Measurements from ENCODE around the gene NEFH. TPM values are rescaled to one million over a fixed set of nuclear protein-coding genes. Genes with fewer than 3 reads are reported as not detected.

Gene NEFH
- polyA plus RNA-seq, 1 of the 3 experiments (the other 2 are of a cell fraction), result 3.5 TPM

- no peak for TF ChIP-seq SMC3 (IDR thresholded peaks at IDR 0.05; ENCODE audit: low read depth, low read length)
Observed at GRCh38 chr22:29519996-29520395, 40.0 kb downstream of the NEFH start (continued).

- peak overlapping the region in 1 of 2 experiments; percentile 37; a peak in 2 of 4 replicates for H3K27ac ChIP-seq (ENCODE audit: low read depth in 2 of 2, low read length in 1 of 2)
- peak overlapping the region; percentile 5; the same call in 1 of the 2 replicates for H3K9ac ChIP-seq
- H3K4me2 ChIP-seq, result no peak overlapping the region
- 46% methylated on average over 4 of the region's 4 CpGs for WGBS (ENCODE audit: low lambda C conversion rate)
- H3K9me3 ChIP-seq, result no peaks in the 10 kb centered on the region
- TF ChIP-seq TCF12 (IDR thresholded peaks at IDR 0.05), result no peak
- no peak for TF ChIP-seq GATA2 (CRISPR knock-in tag; IDR thresholded peaks at IDR 0.05)
- TF ChIP-seq FOSL2 (IDR thresholded peaks at IDR 0.05; ENCODE audit: borderline replicate concordance, low read depth), result peak; percentile 21; the same call in 1 of the 2 replicates
- TF ChIP-seq TAF1 (IDR thresholded peaks at IDR 0.05; ENCODE audit: borderline replicate concordance, low read depth, low read length), result no peak
- TF ChIP-seq POLR2AphosphoS5 (IDR thresholded peaks at IDR 0.05; ENCODE audit: low read depth, low read length), result no peak
- H3F3A ChIP-seq (replicated peaks; ENCODE audit: insufficient read depth), result peaks cover 5% of the 10 kb centered on the region
- H3K4me3 ChIP-seq (ENCODE audit: low read depth in 2 of 2, low read length in 1 of 2), result no peak overlapping the region
- no peaks in the 10 kb centered on the region for H3K9me2 ChIP-seq
- no peak for DNase-seq
- H3K27me3 ChIP-seq (ENCODE audit: insufficient read depth), result no peaks in the 10 kb centered on the region
- H3K79me2 ChIP-seq (ENCODE audit: insufficient read depth), result peaks cover 7% of the 10 kb centered on the region; the same call in 1 of the 2 replicates
- CTCF ChIA-PET, result no interaction called here
- H3K36me3 ChIP-seq (replicated peaks in 1 of 2; ENCODE audit: control insufficient read depth in 1 of 2, insufficient read depth in 2 of 2, low read length in 1 of 2), result peaks cover 73 to 89% of the 10 kb centered on the region in 2 experiments
- POLR2A ChIA-PET, result no interaction called here
- no peaks in the 10 kb centered on the region for H4K20me1 ChIP-seq (ENCODE audit: insufficient read depth)
- peaks cover 5 to 24% of the 10 kb centered on the region in 2 experiments; a peak in 2 of 4 replicates for H3K4me1 ChIP-seq (ENCODE audit: control insufficient read depth in 1 of 2, insufficient read depth in 2 of 2, low read depth in 1 of 2, low read length in 1 of 2)
- H2AFZ ChIP-seq (ENCODE audit: low read depth), result no peak overlapping the region
Observed at GRCh38 chr22:29520851-29521250, 40.8 kb downstream of the NEFH start.

- no peak overlapping the region for H3K4me2 ChIP-seq
- TF ChIP-seq CTCF (IDR thresholded peaks at IDR 0.05) (no peak), RCOR1 (IDR thresholded peaks at IDR 0.05; ENCODE audit: low read length) (no peak), MEF2A (IDR thresholded peaks at IDR 0.05; ENCODE audit: borderline replicate concordance, low read depth) (no peak), JUND (IDR thresholded peaks at IDR 0.05) (no peak), TEAD4 (IDR thresholded peaks at IDR 0.05; ENCODE audit: borderline replicate concordance, insufficient read depth) (no peak), CHD2 (IDR thresholded peaks at IDR 0.05; ENCODE audit: low read length, partially characterized antibody) (no peak), NRF1 (IDR thresholded peaks at IDR 0.05; ENCODE audit: low read depth, low read length) (no peak), POLR2AphosphoS5 (IDR thresholded peaks at IDR 0.05; ENCODE audit: low read depth, low read length) (no peak), TCF12 (IDR thresholded peaks at IDR 0.05) (no peak), SMC3 (IDR thresholded peaks at IDR 0.05; ENCODE audit: low read depth, low read length) (no peak), ZBTB33 (IDR thresholded peaks at IDR 0.05; ENCODE audit: borderline replicate concordance, low read depth) (no peak), GABPA (IDR thresholded peaks at IDR 0.05; ENCODE audit: low read depth) (no peak), MXI1 (IDR thresholded peaks at IDR 0.05; ENCODE audit: low read depth, low read length) (no peak), YY1 (IDR thresholded peaks at IDR 0.05; ENCODE audit: low read depth) (no peak), SIN3A (IDR thresholded peaks at IDR 0.05; ENCODE audit: borderline replicate concordance, low read depth, low read length) (no peak)
- over 99% methylated on average over 7 of the region's 7 CpGs for WGBS (ENCODE audit: low lambda C conversion rate)
- no peaks in the 10 kb centered on the region for H4K20me1 ChIP-seq (ENCODE audit: insufficient read depth)
- peak overlapping the region in 1 of 2 experiments; percentile 37; a peak in 2 of 4 replicates for H3K27ac ChIP-seq (ENCODE audit: low read depth in 2 of 2, low read length in 1 of 2)
- H3K9me2 ChIP-seq, result no peaks in the 10 kb centered on the region
- H2AFZ ChIP-seq (ENCODE audit: low read depth), result no peak overlapping the region
- peaks cover 5 to 24% of the 10 kb centered on the region in 2 experiments; a peak in 2 of 4 replicates for H3K4me1 ChIP-seq (ENCODE audit: control insufficient read depth in 1 of 2, insufficient read depth in 2 of 2, low read depth in 1 of 2, low read length in 1 of 2)
- POLR2A ChIA-PET, result no interaction called here
- no peak overlapping the region for H3K9ac ChIP-seq
- H3K9me3 ChIP-seq, result no peaks in the 10 kb centered on the region
- CTCF ChIA-PET, result no interaction called here
- no peaks in the 10 kb centered on the region for H3K27me3 ChIP-seq (ENCODE audit: insufficient read depth)
- no peak overlapping the region for H3K4me3 ChIP-seq (ENCODE audit: low read depth in 2 of 2, low read length in 1 of 2)
- DNase-seq, result no peak
- H3K36me3 ChIP-seq (replicated peaks in 1 of 2; ENCODE audit: control insufficient read depth in 1 of 2, insufficient read depth in 2 of 2, low read length in 1 of 2), result peaks cover 73 to 88% of the 10 kb centered on the region in 2 experiments
- H3F3A ChIP-seq (replicated peaks; ENCODE audit: insufficient read depth), result peaks cover 5% of the 10 kb centered on the region
- peaks cover 7% of the 10 kb centered on the region; the same call in 1 of the 2 replicates for H3K79me2 ChIP-seq (ENCODE audit: insufficient read depth)
Observed at GRCh38 chr22:29521526-29521925, 41.5 kb downstream of the NEFH start.
